GM10847 (cell line): ENCODE results near the gene RAB6A.

Source experiments
- POLR2A ChIP-seq: IDR thresholded peaks from 2 replicates; pipeline ENCODE4 v1.6.1; 2011; ENCODE audit not compliant: insufficient read length; ENCODE audit errors: extremely low read depth

RAB6A gene

GRCh38 chr11:73783483-73784020 lies 22.7 kb upstream of the RAB6A start:
- TF ChIP-seq POLR2A, result no peak

GRCh38 chr11:73781303-73781702 lies 20.4 kb upstream of the RAB6A start:
- no peak for TF ChIP-seq POLR2A

- TF ChIP-seq POLR2A, result peak; percentile 55
These were observed 18.4 kb upstream of the RAB6A start for GRCh38 chr11:73779084-73779902.

GRCh38 chr11:73766763-73767162 lies 5.9 kb upstream of the RAB6A start:
- TF ChIP-seq POLR2A, result no peak

- no peak for TF ChIP-seq POLR2A
These were observed 1.9 kb upstream of the RAB6A start for GRCh38 chr11:73762732-73763131.

GRCh38 chr11:73761403-73761945 lies 600 bp upstream of the RAB6A start:
- TF ChIP-seq POLR2A, result no peak

GRCh38 chr11:73760135-73760678 lies 667 bp downstream of the RAB6A start:
- no peak for TF ChIP-seq POLR2A

GRCh38 chr11:73759610-73760134 lies 1.2 kb downstream of the RAB6A start:
- TF ChIP-seq POLR2A, result no peak

GRCh38 chr11:73758451-73758850 lies 2.4 kb downstream of the RAB6A start:
- TF ChIP-seq POLR2A, result no peak

- no peak for TF ChIP-seq POLR2A
These were observed 3.3 kb downstream of the RAB6A start for GRCh38 chr11:73757598-73757997.

GRCh38 chr11:73755670-73756069 lies 5.2 kb downstream of the RAB6A start:
- TF ChIP-seq POLR2A, result no peak

GRCh38 chr11:73753938-73754337 lies 6.9 kb downstream of the RAB6A start:
- no peak for TF ChIP-seq POLR2A

GRCh38 chr11:73752903-73753302 lies 8.0 kb downstream of the RAB6A start:
- TF ChIP-seq POLR2A, result no peak

GRCh38 chr11:73752216-73752867 lies 8.5 kb downstream of the RAB6A start:
- no peak for TF ChIP-seq POLR2A

GRCh38 chr11:73750228-73750627 lies 10.6 kb downstream of the RAB6A start:
- no peak for TF ChIP-seq POLR2A

- TF ChIP-seq POLR2A, result no peak
These were observed 11.8 kb downstream of the RAB6A start for GRCh38 chr11:73749118-73749517.

GRCh38 chr11:73748300-73748699 lies 12.6 kb downstream of the RAB6A start:
- TF ChIP-seq POLR2A, result no peak
